ENCODE measurements around the gene PTOV1.

PTOV1 gene

DNA sequence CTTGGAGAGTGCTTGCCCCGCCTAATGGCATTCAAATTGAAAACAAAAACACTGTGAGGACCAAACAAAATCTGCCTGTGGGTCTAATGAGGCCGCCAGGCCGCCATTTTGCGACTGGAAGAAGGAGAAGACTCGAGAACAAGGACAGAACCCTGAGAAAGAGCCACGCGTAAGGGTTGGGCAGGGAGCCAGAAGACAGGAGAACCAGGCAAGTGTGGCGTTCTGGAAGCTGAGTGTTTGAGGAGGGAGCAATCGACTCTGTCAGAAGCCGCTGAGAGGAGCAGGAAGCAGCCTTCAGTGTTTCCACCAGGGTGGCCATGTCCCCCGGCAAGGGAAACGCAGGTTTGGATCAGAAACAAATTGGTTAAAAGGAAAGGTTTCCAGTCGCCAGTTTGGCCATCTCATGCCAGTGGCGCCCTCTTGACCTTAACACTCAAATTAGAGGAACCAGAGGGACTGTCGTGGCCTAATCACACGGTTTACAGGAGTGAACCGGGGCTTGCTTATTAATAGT is 10.2 kb upstream of the PTOV1 start:
- peaks cover 59% of the 10 kb centered on the region for H3K36me3 ChIP-seq (ENCODE audit: insufficient read depth, low read length)
- no peaks in the 10 kb centered on the region for H3K9me2 ChIP-seq (ENCODE audit: low read depth, low read length)
- no peak overlapping the region for H2AFZ ChIP-seq (ENCODE audit: low read length)
- no peak overlapping the region for H3K4me3 ChIP-seq (ENCODE audit: low read depth, low read length, poor library complexity, severe bottlenecking)
- H3K27ac ChIP-seq (ENCODE audit: low read depth, low read length, poor library complexity, severe bottlenecking), result peak overlapping the region; percentile 88
- no peak overlapping the region for H3K9ac ChIP-seq (ENCODE audit: low read length)
- H3K27me3 ChIP-seq (ENCODE audit: insufficient read depth, low read length), result no peaks in the 10 kb centered on the region
- no peaks in the 10 kb centered on the region for H4K20me1 ChIP-seq (ENCODE audit: insufficient read depth, low read length)
- H3K4me2 ChIP-seq (ENCODE audit: low read length), result no peak overlapping the region
- H3K79me2 ChIP-seq (ENCODE audit: insufficient read depth, low read length), result no peaks in the 10 kb centered on the region
- no peak for TF ChIP-seq EZH2 (IDR thresholded peaks at IDR 0.05; ENCODE audit: borderline replicate concordance, low read length)
- TF ChIP-seq, protein P1, sequence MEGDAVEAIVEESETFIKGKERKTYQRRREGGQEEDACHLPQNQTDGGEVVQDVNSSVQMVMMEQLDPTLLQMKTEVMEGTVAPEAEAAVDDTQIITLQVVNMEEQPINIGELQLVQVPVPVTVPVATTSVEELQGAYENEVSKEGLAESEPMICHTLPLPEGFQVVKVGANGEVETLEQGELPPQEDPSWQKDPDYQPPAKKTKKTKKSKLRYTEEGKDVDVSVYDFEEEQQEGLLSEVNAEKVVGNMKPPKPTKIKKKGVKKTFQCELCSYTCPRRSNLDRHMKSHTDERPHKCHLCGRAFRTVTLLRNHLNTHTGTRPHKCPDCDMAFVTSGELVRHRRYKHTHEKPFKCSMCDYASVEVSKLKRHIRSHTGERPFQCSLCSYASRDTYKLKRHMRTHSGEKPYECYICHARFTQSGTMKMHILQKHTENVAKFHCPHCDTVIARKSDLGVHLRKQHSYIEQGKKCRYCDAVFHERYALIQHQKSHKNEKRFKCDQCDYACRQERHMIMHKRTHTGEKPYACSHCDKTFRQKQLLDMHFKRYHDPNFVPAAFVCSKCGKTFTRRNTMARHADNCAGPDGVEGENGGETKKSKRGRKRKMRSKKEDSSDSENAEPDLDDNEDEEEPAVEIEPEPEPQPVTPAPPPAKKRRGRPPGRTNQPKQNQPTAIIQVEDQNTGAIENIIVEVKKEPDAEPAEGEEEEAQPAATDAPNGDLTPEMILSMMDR (IDR thresholded peaks at IDR 0.05; ENCODE audit: low read length), result no peak
- H3K9me3 ChIP-seq (ENCODE audit: low read length), result no peaks in the 10 kb centered on the region
- H3F3A ChIP-seq (ENCODE audit: insufficient read depth, low read length), result peaks cover 7% of the 10 kb centered on the region; the same call in 1 of the 2 replicates
- H3K4me1 ChIP-seq (ENCODE audit: insufficient read depth, low read length, severe bottlenecking), result peaks cover 33% of the 10 kb centered on the region

DNA sequence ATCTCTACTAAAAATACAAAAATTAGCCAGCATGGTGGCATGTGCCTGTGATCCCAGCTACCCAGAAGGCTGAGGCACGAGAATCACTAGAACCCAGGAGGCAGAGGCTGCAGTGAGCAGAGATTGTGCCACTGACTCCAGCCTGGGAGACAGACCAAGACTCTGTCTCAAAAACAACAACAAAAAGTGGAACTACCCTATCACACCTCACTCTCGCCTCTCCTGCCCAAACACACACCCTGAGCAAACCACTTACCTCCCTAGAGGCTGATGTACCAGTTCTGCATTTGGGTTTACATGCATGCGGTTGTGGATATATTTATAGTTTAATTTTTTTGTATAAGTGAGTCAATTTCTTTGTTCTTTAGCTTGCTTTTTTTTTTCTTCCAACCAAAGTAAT is 7.7 kb upstream of the PTOV1 start:
- H3K4me1 ChIP-seq (ENCODE audit: insufficient read depth, low read length, severe bottlenecking), result peaks cover 36% of the 10 kb centered on the region
- H3K9ac ChIP-seq (ENCODE audit: low read length), result no peak overlapping the region
- no peaks in the 10 kb centered on the region for H3K9me2 ChIP-seq (ENCODE audit: low read depth, low read length)
- H3K27ac ChIP-seq (ENCODE audit: low read depth, low read length, poor library complexity, severe bottlenecking), result peak overlapping the region; percentile 88
- no peaks in the 10 kb centered on the region for H3K9me3 ChIP-seq (ENCODE audit: low read length)
- TF ChIP-seq, protein P1 (IDR thresholded peaks at IDR 0.05; ENCODE audit: low read length), result no peak
- TF ChIP-seq EZH2 (IDR thresholded peaks at IDR 0.05; ENCODE audit: borderline replicate concordance, low read length), result no peak
- H3K79me2 ChIP-seq (ENCODE audit: insufficient read depth, low read length), result no peaks in the 10 kb centered on the region
- no peak overlapping the region for H3K4me3 ChIP-seq (ENCODE audit: low read depth, low read length, poor library complexity, severe bottlenecking)
- H3K36me3 ChIP-seq (ENCODE audit: insufficient read depth, low read length), result peaks cover 35% of the 10 kb centered on the region
- peak overlapping the region; percentile 31; the same call in 1 of the 2 replicates for H3K4me2 ChIP-seq (ENCODE audit: low read length)
- H2AFZ ChIP-seq (ENCODE audit: low read length), result no peak overlapping the region
- peaks cover 3% of the 10 kb centered on the region; the same call in 1 of the 2 replicates for H3F3A ChIP-seq (ENCODE audit: insufficient read depth, low read length)
- H3K27me3 ChIP-seq (ENCODE audit: insufficient read depth, low read length), result no peaks in the 10 kb centered on the region
- no peaks in the 10 kb centered on the region for H4K20me1 ChIP-seq (ENCODE audit: insufficient read depth, low read length)

DNA sequence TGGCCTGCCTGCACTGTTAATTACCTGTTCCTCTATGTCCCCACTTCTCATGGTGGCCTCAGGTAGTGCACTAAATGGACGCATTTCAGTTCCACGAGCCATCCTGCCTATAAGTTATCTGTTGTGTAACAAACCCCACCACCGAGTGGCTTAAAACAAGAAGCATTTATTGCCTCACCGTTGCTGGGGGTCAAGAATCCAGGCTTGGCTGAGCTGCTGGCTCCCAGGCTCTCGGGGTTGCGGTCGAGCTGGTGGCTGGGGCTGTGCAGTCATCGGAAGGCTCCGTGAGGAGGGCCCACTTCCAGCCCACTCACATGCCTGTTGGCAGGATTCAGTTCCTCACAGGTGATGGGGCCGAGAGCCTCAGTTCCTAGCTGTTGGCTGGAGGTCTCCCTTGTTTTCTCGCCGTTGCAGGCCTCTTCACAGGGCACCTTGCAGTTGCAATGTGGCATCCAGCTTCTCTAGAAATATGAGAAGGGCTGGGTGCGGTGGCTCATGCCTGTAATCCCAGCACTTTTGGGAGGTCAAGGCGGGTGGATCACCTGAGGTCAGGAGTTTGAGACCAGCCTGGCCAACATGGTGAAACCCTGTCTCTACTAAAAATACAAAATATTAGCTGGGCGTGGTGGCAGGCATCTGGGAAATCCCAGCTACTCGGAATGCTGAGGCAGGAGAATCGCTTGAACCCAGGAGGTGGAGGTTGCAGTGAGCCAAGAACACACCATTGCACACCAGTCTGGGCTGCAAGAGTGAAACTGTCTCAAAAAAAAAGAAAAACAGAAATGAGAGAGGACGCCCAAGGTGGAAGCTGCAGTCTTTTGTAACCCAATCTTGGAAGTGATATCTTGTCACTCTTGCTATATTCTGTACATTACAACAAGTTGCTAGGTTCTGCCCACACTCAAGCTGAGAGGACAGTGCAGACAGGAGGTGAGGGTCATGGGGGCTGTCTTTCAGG is 6.5 kb upstream of the PTOV1 start:
- no peak for TF ChIP-seq EZH2 (IDR thresholded peaks at IDR 0.05; ENCODE audit: borderline replicate concordance, low read length)
- TF ChIP-seq, protein P1 (IDR thresholded peaks at IDR 0.05; ENCODE audit: low read length), result no peak
- no peaks in the 10 kb centered on the region for H3K27me3 ChIP-seq (ENCODE audit: insufficient read depth, low read length)
- no peaks in the 10 kb centered on the region; the same call in 1 of the 2 replicates for H3F3A ChIP-seq (ENCODE audit: insufficient read depth, low read length)
- peaks cover 43% of the 10 kb centered on the region for H3K4me1 ChIP-seq (ENCODE audit: insufficient read depth, low read length, severe bottlenecking)
- H2AFZ ChIP-seq (ENCODE audit: low read length), result no peak overlapping the region
- peak overlapping the region; percentile 30; the same call in 1 of the 2 replicates for H3K9ac ChIP-seq (ENCODE audit: low read length)
- no peaks in the 10 kb centered on the region for H3K9me2 ChIP-seq (ENCODE audit: low read depth, low read length)
- no peak overlapping the region for H3K4me3 ChIP-seq (ENCODE audit: low read depth, low read length, poor library complexity, severe bottlenecking)
- H3K9me3 ChIP-seq (ENCODE audit: low read length), result 0 out of 2 replicates have a peak, but pooled peaks cover 3% of the 10 kb centered on the region
- H3K4me2 ChIP-seq (ENCODE audit: low read length), result peak overlapping the region; percentile 21; the same call in 1 of the 2 replicates
- no peaks in the 10 kb centered on the region for H3K79me2 ChIP-seq (ENCODE audit: insufficient read depth, low read length)
- peak overlapping the region; percentile 88 for H3K27ac ChIP-seq (ENCODE audit: low read depth, low read length, poor library complexity, severe bottlenecking)
- H4K20me1 ChIP-seq (ENCODE audit: insufficient read depth, low read length), result no peaks in the 10 kb centered on the region
- peaks cover 23% of the 10 kb centered on the region for H3K36me3 ChIP-seq (ENCODE audit: insufficient read depth, low read length)

Data from OCI-LY1 (cell line).